Central memory CD4-positive, alpha-beta T cell (primary cell): ENCODE data around the gene PRR12.

Source experiments
- DNase-seq: peaks from one replicate; pipeline ENCODE4 v3.0.0; 2022

PRR12 gene

DNA sequence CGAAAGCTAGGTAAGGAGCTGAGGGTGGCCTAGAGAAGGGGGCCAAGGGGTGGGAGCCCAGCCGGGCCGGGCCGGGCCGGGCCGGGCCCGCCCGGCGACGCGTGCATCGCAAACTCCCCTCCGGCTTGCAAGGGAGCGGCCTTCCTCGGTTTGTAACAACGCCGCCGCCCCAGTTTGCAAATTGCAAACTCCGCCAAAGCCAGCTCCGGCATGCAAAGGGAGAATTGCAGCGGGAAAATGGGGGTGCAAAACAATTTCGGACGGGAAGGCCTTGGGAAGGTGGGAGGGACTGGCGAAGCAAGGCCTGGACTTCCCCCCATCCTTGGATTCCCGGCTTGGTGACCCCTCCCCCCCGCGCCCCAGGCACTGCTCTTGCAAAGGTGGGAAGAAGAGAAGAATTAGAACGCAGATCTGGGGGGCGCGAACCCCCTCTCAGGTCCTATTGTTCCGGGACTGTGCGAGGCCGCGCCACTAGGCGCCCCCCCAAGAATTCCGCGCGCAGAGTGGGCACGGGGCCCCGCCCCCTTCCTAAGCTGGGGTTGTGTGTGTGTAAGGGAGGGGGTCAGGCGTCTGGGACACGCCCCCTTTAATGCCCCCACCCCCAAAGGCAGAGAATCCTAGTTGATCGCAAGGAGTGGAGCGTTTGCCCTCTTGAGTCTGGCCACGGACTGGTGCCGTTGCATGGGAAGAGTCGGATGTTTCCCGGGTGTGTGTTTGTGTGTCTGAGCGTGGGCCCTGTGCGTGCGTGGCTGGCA, 926 bp downstream of the PRR12 start:
- peak; percentile 29 for DNase-seq

DNA sequence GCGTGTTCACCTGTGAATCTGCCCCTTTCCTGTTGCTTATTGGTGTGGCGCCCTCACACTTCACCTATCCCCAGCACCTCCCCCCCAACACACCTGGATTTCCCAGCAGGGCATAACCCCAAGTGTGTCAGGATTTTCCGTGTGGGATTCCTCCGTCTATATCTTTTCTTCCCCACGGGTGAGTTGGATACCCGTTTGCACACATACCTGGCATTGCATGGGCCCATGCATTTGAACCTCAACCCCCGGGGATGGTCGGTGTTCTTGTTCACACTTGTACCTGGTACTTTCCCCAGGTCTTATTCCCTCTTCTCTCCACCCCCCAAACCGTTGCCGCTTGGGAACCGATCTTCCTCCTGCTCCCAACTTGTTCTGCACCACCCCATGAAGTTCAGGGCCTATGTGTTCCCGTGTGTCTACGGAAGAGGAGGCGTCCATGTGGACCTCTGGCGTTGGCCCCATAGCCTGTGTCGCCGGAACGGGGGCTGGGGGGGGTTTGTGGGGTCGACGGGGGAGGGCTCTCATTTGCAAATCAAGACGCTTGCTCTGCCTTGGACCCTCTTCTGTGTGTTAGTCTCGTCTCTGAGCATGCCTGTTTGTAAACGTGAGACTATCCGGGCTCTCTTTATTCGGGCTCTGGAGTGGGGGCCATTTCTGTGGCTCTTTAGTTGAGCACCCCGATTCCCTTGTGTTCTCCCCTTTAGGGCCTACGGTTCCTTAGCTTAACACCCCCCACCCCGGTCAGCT, 1.7 kb downstream of the PRR12 start:
- DNase-seq, result no peak

DNA sequence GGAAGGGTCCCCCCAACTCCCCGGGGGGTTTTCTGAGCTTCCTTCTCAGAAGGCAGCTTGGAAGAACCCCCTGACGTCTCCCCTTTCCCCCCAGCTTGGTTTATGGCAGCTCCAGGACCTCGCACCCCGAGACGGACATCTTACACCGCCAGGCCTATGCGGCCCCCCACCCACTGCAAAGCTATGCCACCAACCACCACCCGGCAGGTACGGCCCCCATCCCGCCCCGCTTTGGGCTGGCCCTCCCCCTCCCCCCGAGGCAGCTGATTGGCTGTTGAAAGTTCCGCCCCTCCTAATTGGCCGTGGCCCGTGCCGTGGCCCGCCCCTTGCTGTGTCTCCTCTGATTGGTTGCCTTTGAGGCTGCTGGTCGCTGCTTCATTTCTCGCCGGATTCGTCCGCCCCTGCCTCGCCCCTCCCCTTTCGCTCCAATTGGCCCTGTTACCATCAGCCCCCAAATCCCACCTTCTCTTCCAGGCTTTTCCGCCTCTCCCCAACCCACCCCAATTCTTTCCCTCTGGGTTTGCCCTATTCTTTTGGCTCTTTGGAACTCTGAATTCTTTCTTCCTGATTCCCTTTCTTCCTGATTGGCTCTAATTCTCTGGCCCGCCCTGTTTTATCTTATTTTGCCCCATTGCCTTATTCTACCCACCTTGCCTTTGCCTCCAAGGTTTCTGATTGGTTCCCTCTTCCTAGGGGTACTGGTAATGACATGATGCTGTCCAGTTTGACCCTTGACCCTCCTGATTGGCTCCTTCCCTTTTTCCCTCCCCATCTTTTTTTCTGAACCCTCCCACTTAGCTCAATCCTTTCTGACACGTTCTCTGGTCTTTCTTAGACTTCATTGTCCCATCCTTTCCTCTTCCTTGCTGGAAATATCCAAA, 2.5 kb downstream of the PRR12 start:
- DNase-seq, result peak; percentile 87

DNA sequence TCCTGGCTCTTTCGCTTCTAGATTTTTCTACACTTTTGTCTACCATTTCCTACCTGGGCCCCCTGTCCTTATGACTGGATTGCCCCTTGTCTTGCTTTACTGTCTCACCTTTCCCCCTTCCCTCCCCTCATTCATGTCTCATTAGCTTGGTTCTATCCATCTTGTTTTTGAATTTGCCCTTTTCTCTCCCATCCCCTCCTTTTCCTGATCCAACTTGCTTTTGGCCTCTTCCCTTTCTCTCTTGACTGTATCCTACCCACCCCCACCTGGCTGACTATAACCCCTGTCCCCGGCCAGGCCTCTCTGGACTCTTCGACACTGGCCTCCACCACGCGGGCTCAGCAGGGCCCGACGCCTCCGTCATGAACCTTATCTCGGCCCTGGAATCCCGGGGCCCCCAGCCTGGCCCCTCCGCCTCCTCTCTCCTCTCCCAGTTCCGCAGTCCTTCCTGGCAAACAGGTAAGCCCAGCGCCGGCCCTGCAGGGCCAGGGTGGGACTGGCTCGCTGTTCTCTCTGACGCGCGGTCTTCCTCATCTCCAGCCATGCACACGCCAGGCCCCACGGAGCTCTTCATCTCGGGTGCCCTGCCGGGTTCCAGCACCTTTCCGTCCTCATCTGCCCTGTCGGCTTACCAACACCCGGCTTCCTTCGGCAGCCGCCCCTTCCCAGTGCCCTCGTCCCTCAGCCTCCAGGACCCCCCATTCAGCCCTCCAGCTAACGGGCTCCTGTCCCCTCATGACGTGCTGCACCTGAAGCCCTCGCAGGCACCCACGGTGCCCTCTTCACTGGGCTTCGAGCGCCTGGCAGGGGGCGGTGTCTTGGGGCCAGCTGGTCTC, 3.4 kb downstream of the PRR12 start:
- DNase-seq, result no peak

DNA sequence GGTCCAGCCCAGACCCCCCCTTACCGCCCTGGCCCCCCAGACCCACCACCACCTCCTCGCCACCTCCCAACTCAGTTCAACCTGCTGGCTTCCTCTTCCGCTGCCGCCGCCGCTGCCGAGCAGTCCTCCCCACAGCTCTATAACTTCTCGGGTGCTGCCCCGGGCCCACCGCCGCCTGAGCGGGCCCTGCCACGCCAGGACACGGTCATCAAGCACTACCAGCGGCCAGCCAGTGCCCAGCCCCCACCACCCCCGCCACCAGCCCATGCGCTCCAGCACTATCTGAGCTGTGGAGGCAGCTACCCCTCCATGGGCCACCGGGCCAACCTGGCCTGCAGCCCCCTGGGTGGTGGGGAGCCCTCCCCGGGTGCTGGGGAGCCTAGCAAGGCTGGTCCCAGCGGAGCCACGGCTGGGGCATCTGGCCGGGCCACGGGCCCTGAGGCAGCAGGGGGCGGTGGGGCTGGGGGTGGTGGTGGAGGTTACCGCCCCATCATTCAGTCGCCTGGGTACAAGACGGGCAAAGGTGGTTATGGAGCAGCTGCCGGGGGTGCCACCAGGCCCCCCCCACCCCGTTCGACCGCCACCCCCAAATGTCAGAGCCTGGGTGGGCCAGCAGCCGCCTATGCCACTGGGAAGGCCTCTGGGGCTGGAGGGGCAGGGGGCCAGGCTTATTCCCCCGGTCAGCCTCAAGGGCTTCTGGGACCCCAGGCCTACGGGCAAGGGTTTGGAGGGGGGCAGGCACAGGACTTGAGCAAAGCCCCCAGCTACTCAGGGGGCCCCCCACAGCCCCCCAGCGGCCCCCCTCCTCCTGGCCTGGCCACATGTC, 4.2 kb downstream of the PRR12 start:
- DNase-seq, result no peak

DNA sequence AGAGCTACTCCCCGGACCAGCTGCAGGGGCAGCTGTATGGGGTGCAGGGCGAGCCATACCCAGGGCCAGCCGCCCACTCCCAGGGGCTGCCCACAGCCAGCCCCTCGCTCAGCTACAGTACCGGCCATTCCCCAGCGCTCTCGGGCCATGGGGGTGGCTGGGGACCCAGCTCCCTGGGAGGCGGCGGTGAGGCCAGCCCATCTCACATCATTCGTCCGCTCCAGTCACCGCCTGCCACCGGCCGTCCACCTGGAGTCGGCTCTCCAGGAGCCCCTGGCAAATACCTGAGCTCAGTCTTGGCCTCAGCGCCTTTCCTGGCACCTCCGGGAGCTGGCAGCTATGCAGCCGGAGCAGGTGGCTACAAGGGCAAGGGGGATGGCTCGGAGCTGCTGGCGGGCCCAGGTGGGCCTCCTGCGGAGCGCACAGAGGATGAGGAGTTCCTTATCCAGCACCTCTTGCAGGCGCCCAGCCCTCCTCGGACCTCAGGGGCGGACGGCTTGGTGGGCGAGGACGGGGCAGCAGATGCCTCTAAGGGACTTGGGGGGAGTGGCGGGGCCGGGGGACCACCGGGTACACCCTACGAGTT, 4.9 kb downstream of the PRR12 start:
- no peak for DNase-seq

DNA sequence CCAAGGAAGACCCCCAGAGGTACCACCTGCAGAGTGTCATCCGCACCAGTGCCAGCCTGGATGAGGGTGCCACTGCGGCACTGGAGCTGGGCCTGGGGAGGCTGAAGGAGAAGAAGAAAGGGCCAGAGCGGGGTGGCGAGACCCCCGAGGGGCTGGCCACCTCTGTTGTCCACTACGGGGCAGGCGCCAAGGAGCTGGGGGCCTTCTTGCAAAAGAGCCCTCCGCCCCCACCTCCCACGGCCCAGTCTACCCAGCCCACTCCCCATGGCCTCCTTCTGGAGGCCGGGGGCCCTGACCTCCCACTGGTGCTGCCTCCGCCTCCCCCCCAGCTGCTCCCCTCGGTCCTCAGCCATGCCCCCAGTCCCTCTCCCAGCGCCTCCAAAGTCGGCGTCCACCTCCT, 5.4 kb downstream of the PRR12 start:
- no peak for DNase-seq

DNA sequence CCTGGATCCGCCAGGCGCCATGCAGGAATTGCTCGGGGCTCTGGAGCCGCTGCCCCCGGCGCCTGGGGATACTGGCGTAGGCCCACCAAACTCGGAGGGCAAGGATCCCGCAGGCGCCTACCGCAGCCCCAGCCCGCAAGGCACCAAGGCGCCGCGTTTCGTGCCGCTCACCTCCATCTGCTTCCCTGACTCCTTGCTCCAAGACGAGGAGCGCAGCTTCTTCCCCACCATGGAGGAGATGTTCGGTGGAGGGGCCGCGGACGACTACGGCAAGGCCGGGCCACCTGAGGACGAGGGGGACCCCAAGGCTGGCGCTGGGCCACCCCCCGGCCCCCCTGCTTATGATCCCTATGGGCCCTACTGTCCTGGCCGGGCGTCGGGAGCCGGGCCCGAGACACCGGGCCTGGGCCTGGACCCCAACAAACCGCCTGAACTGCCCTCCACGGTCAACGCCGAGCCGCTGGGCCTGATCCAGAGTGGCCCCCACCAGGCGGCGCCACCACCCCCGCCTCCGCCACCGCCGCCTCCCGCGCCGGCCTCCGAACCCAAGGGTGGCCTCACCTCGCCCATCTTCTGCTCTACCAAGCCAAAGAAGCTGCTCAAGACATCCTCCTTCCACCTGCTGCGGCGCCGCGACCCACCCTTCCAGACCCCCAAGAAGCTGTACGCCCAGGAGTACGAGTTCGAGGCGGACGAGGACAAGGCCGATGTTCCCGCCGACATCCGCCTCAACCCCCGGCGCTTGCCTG, 6.1 kb downstream of the PRR12 start:
- no peak for DNase-seq

DNA sequence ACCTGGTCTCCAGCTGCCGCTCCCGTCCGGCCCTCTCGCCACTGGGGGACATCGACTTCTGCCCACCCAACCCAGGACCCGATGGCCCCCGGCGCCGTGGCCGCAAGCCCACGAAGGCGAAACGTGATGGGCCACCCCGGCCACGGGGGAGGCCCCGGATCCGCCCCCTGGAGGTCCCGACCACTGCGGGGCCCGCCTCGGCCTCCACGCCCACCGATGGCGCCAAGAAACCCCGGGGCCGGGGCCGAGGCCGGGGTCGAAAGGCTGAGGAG, 6.7 kb downstream of the PRR12 start:
- DNase-seq, result no peak

DNA sequence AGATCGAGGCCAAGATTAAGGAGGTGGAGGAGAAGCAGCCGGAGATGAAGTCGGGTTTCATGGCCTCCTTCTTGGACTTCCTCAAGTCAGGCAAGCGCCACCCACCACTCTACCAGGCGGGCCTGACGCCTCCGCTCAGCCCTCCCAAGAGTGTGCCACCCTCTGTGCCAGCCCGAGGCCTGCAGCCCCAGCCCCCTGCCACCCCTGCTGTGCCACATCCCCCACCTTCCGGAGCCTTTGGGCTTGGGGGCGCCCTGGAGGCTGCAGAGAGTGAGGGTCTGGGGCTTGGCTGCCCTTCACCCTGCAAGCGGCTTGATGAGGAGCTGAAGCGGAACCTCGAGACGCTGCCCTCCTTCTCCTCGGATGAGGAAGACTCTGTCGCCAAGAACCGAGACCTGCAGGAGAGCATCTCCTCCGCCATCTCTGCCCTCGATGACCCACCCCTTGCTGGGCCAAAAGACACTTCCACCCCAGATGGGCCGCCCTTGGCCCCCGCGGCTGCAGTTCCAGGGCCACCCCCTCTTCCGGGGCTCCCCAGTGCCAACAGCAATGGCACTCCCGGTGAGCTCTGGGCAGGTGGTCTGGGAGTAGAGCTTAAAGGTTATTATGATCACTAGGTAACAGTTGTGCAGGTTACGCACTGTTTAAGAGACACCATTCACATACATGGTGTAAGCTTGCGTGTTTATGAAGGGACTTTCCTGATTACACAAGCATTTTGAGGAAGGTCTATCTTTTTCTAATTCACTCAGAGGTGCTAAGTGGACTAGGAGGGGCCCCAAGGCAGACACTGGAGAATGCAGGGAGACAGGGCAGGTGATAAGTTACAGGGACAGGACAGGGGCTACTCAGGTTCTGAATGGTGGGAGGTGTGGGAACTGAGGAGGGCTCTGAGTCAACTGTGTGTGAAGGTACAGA, 8.7 kb downstream of the PRR12 start:
- no peak for DNase-seq

DNA sequence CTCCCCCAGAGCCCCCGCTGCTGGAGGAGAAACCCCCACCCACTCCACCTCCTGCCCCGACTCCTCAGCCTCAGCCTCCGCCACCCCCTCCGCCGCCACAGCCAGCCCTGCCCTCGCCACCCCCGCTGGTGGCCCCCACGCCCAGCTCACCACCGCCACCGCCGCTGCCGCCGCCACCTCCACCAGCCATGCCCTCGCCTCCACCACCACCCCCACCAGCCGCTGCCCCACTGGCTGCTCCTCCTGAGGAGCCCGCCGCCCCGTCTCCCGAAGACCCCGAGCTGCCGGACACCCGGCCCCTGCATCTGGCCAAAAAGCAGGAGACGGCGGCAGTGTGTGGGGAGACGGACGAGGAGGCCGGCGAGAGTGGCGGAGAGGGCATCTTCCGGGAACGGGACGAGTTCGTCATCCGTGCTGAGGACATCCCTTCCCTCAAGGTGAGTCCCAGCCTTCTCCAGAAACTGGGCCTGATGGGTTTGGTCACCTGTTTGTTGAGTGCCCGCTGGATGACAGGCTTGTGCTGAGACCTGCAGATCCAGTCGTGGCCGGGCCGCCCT, 10.6 kb downstream of the PRR12 start:
- no peak for DNase-seq

DNA sequence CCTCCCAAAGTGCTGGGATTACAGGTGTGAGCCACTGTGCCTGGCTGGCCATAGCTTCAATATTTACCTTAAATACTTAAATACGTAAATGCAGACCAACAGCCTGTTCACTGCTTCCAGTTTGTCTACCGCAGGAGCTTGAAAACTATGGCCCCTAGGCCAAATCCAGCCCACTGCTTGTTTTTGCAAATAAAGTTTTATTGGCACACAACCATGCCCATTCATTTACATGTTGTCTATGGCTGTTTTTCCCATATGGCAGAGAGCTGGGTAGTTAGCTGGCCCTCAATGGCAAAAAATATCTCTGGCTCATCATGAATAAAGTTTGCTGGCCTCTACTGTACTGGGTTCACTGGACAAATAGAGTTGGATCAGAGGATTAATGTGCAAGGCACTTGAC, 11.8 kb downstream of the PRR12 start:
- DNase-seq, result no peak

DNA sequence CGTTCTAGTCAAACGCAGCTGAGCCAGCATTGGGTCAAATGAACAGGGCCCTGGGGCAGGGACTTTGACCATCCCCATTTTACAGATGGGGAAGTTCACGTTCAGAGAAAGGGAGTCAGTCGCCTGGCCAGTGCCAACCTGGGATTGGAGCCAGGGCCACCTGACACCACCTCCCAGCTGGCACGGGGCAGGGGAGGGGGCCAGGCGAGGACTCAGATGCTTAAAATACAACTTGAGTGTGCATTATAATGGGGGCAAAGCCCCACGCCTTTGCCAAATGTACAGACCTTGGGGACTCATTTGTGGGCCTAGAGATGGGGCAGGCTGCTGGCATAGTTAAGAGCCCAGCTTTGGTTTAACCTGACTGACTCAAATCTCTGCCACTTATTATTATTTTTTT, 14.6 kb downstream of the PRR12 start:
- DNase-seq, result no peak

DNA sequence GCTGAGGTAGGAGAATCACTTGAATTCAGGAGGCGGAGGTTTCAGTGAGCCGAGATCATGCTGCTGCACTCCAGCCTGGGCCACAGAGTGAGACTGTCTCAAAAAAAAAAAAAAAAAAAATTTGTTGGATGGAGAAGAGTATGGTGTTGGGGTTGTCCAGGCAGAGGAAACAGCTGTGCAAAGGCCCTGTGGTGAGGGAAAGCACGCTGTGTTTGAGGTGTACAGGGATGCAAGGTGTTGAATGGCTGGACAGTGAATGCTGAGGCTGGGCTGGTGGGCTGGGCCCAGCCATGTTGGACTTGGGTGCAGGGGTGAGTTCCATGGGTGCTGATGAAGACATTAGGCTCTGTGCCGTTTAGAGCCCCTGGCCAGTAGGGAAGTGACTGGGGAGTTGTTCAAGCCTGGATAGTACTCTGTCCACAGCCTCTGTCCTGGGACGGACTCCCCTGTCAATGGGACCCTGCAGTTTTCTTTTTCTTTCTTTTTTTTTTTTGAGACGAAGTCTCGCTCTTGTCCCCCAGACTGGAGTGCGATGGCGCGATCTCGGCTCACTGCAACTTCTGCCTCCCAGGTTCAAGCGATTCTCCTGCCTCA, 18.6 kb downstream of the PRR12 start:
- DNase-seq, result no peak

DNA sequence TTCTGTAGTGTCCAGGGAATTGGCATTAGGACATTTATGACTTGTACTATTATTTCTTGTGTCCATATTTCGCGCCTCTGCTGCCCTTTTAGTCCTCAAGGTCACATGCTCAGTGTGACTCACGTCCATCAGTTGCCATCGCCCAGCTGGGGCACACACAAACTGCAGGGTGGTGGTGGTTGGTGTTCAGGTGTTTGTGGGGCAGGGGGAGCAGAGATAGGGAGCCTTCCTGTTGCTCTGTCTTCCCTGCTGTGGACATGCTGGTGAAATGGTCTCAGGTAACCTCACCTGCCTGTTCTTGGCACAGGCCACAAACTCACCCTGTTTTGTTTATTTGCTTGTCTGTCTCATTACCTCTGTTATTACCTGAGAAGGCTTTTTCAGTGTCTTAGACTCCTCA, 22.4 kb downstream of the PRR12 start:
- DNase-seq, result no peak

DNA sequence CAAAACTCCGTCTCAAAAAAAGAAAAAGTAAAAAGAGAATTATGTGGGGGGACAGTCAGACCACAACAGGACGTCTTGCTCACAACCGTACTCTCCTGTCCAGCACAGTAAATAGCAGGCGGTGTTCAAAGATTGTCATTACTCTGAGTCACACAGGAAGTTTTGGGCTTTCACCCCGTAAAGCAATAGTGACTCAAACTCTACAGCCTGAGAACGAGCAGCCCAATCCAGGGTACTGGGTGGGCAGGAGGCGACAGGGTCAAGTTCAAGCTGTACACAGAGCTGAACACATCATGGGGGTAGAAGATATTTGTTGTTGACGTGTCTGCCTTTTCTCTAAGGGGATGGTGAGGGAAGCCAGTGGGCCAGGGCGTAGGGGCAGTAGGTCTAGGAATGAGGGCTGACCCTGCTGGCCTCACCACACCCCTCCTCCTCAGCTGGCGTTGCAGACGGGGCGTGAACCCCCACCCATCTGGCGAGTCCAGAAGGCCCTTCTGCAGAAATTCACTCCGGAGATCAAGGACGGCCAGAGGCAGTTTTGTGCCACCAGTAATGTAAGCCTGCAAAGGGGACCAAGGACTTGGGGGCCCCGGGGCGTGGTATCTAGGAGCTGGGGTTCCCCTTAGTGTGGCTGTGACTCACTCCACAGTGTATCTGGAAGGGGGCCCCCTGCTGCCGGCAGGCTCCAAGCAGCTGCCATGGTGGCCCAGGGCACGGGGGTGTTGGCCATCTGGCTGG, 23.3 kb downstream of the PRR12 start:
- no peak for DNase-seq

DNA sequence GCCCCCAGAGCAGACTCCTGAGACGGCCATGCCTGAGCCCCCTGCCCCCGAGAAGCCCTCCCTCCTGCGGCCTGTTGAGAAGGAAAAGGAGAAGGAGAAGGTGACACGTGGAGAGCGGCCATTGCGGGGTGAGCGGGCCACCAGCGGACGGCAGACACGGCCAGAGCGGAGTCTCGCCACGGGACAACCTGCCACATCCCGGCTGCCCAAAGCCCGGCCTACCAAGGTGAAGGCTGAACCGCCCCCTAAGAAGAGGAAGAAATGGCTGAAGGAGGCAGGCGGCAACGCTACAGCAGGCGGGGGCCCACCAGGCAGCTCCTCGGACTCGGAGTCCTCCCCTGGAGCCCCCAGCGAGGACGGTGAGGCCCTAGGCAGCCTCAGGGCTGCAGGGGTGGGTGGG, 24.9 kb downstream of the PRR12 start:
- DNase-seq, result no peak

DNA sequence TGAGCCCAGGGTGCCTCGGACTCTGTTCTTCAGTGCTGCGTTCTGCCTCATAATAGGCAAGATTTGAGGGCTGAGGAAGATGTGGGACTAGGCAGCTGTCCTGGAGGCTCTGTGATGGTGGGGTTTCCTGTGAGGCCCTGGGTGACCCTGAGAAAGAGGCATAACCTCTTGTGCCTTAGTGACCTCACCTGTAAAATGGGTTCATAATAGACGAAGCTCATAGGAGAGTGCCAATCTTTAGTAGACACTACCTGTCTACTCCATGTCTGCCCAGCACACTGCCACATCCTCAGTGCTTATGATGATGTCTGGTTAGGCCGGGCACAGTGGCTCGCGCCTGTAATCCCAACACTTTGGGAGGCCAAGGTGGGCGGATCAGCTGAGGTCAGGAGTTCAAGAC, 25.6 kb downstream of the PRR12 start:
- no peak for DNase-seq
